Fibroblast of pulmonary artery (primary cell): Measurements from ENCODE around the gene APOH.

Source experiments
- DNase-seq: peaks from one replicate; pipeline ENCODE4 v3.0.0-alpha.2; 2010; ENCODE audit warnings: low read depth
- H3K4me3 ChIP-seq: replicated peaks from 2 replicates; pipeline ENCODE4 v1.5.1; 2011; ENCODE audit warnings: low read depth, mild to moderate bottlenecking, control low read depth, low read length, moderate library complexity
- TF ChIP-seq, protein P1 (sequence below): IDR thresholded peaks from 2 replicates; pipeline ENCODE4 v1.5.1; 2011; ENCODE audit warnings: mild to moderate bottlenecking, control low read depth, low read length, inconsistent platforms; ENCODE audit errors: missing control alignments

Gene APOH

DNA sequence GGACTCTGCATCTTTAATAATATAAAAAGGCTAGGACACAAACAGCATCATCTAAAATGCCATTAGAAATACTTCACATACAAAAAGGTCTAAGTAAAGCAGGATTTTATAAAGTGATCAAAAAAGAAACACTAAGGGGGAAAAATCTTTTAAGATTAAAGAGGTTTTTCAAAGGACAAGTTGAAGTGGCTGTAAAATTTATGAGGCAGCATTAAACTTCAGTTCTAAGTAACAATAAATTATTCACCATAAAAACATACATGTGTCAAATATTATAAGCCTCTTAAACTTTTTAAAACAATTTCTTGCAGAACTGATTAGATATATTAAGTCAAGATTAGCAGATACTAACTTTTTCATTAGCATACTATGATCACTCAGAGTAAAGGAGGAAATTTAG lies 58.0 kb downstream of the APOH start:
- no peak overlapping the region for H3K4me3 ChIP-seq
- no peak for DNase-seq
- TF ChIP-seq, protein P1, sequence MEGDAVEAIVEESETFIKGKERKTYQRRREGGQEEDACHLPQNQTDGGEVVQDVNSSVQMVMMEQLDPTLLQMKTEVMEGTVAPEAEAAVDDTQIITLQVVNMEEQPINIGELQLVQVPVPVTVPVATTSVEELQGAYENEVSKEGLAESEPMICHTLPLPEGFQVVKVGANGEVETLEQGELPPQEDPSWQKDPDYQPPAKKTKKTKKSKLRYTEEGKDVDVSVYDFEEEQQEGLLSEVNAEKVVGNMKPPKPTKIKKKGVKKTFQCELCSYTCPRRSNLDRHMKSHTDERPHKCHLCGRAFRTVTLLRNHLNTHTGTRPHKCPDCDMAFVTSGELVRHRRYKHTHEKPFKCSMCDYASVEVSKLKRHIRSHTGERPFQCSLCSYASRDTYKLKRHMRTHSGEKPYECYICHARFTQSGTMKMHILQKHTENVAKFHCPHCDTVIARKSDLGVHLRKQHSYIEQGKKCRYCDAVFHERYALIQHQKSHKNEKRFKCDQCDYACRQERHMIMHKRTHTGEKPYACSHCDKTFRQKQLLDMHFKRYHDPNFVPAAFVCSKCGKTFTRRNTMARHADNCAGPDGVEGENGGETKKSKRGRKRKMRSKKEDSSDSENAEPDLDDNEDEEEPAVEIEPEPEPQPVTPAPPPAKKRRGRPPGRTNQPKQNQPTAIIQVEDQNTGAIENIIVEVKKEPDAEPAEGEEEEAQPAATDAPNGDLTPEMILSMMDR = no peak

DNA sequence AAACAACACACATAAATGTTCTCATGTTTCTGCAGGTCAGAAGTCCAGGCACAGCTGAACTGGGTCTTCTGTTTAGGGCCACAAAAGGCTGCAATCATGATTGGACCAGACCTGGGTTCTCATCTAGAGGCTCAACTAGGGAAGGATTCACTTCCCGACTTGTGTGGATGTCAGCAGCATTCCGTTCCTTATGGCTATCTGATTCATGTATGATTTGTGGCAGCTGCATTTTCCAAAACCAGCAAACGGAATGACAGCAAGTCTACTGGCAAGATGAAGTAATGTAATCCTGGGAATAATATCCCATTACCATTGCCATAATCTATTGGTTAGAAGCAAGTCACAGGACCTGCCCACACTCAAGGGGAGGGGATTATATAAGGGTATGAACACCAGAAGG lies 59.4 kb downstream of the APOH start:
- TF ChIP-seq, protein P1 = no peak

DNA sequence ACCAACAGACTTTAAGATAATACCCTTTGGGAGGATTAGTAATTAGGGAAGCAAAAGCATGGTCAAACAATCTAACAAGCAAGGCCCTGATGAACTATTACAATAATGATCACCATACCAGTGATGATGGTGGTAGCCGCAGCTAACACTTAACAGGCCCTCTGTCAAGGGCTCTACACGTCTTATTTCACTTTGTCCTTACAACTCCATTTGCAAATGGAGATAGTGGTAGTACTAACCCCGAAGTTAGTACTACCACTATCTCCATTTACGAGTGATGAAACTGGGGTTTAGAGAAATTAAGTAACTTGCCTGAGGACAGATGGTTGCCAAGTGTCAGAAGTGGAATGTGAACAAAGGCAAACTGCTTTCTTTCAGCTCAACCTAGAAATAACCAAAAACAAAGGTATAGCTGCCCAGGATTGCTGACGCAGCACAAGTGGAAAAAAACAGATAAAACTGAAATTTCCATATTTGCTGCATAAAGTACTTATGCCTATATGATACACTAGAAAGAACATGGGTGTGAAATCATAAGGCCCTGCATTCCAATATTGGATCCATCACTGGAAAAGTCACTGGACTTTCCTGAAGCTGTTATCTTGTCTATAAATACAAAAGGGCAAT lies 61.9 kb downstream of the APOH start:
- TF ChIP-seq, protein P1 = no peak
- no peak for DNase-seq
- H3K4me3 ChIP-seq = no peak overlapping the region

More for the DNA sequence above, 59.4 kb downstream of the APOH start:
- no peak for DNase-seq
- H3K4me3 ChIP-seq = no peak overlapping the region

DNA sequence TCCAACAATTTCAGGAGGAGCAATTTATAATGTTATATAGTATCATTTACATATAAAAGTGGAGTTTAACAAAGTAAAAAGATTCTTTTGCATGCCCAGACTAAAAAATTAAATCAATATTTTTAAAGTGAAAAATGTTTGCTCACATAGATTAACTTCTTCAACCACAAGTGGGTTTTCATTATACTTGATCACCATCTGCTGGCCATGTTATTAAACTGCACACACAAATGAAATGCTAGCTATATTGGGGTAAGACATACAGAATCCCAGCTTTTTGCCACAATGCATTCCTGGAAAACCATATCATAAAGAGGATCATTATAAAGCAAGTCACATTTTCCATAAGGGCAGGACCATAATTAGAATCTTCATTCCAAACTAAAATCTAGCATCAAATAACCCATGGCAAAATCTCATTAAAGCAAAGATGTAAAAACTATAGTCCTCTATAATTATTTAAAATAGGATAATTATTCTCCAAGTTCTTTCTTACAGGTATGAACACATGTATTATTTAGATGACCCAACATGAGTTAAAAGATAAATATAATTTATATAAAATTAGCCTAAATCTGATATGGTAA lies 63.6 kb downstream of the APOH start:
- DNase-seq = peak; percentile 82
- H3K4me3 ChIP-seq = no peak overlapping the region
- TF ChIP-seq, protein P1 = peak; percentile 63
